GM12865 (cell line): ENCODE measurements around the gene ANGEL2.
A peak's percentile ranks its signal among the peaks of the same experiment; 100 is the strongest.

ENCODE experiments used
- DNase-seq: peaks from one replicate; pipeline ENCODE4 v3.0.0; 2010; ENCODE audit warnings: low read depth
- H3K4me3 ChIP-seq: 2 replicates; pipeline ENCODE4 v1.5.1; 2011; ENCODE audit warnings: mild to moderate bottlenecking, low read depth, low read length, control low read depth
- TF ChIP-seq, protein P1 (sequence below): IDR thresholded peaks from 2 replicates; pipeline ENCODE4 v1.5.1; 2011; ENCODE audit warnings: low read length, control low read depth, low read depth, inconsistent platforms; ENCODE audit not compliant: insufficient read depth; ENCODE audit errors: missing control alignments

The ANGEL2 gene

GRCh38 chr1:212951126-212951946 is 64.3 kb downstream of the ANGEL2 start:
- H3K4me3 ChIP-seq: peak overlapping the region; percentile 98
- DNase-seq: no peak
- TF ChIP-seq, protein P1, sequence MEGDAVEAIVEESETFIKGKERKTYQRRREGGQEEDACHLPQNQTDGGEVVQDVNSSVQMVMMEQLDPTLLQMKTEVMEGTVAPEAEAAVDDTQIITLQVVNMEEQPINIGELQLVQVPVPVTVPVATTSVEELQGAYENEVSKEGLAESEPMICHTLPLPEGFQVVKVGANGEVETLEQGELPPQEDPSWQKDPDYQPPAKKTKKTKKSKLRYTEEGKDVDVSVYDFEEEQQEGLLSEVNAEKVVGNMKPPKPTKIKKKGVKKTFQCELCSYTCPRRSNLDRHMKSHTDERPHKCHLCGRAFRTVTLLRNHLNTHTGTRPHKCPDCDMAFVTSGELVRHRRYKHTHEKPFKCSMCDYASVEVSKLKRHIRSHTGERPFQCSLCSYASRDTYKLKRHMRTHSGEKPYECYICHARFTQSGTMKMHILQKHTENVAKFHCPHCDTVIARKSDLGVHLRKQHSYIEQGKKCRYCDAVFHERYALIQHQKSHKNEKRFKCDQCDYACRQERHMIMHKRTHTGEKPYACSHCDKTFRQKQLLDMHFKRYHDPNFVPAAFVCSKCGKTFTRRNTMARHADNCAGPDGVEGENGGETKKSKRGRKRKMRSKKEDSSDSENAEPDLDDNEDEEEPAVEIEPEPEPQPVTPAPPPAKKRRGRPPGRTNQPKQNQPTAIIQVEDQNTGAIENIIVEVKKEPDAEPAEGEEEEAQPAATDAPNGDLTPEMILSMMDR: no peak

- H3K4me3 ChIP-seq: peak within 1 kb of the TSS; percentile 98
- TF ChIP-seq, protein P1: no peak
- peak; percentile 93 for DNase-seq
Observed at GRCh38 chr1:212950243-212951125, 65.2 kb downstream of the ANGEL2 start, which contains the start of gene VASH2. VASH2 (plus strand) TSS chr1:212950541; CDS start chr1:212951543, 1,002 bp downstream.

DNA sequence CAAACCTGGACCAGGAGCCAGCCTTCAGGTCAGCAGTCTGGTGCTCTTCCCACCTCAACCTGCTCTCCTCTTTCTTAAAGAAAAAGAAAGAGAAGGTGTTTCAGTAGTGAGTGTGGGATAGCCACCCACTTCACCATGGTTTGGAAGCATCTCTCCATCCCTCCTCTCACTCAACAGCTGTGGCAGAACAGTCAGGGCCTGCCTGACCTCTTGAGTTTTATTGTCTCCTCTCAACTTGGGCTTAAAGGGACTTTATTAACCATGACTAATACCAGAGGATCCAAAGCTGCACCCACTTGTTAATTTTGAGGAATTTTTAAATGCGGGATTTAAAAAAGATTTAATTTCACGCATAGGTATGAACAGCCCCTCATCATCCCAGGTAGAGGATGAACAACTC is 65.9 kb downstream of the ANGEL2 start:
- no peak for DNase-seq
- H3K4me3 ChIP-seq: peak overlapping the region; percentile 98
- TF ChIP-seq, protein P1: no peak

DNA sequence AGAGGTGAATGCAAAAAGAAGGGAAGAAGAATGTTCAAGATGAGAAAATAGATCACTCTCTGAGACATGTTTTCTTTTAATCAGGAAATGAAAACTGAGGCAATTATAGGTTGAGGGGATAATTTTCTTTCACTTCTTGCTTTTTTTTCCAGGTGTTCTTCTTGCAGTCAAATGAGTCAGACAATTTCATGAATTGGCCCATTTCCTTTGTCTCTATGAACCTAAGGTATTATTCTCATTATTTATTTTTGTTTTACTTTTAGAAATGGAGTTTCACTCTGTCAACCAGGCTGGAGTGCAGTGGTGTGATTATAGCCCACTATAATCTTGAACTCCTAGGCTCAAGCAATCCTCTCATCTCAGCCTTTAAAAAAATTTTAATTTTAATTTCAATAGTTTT is 68.8 kb downstream of the ANGEL2 start:
- H3K4me3 ChIP-seq: no peak overlapping the region
- TF ChIP-seq, protein P1: no peak

GRCh38 chr1:212945463-212946160 is 70.1 kb downstream of the ANGEL2 start:
- TF ChIP-seq, protein P1: no peak
- no peak for DNase-seq

More for the DNA sequence above, 68.8 kb downstream of the ANGEL2 start:
- DNase-seq: peak; percentile 45

GRCh38 chr1:212945056-212945455 is 70.6 kb downstream of the ANGEL2 start:
- TF ChIP-seq, protein P1: no peak
- H3K4me3 ChIP-seq: no peak overlapping the region
- no peak for DNase-seq

More at GRCh38 chr1:212945463-212946160, 70.1 kb downstream of the ANGEL2 start:
- H3K4me3 ChIP-seq: no peak overlapping the region
